Adrenal gland (tissue), 5 donors: ENCODE measurements around the gene SUMO2.

Experiments
- CTCF ChIP-seq, 6 experiments: fragments of 450-650 bp in 4 of 6; fragments of 200-600 bp in 2 of 6; sonication (generic) in 1 of 6; IDR thresholded peaks; 1 replicate in 5 of 6; 2 replicates in 1 of 6; pipeline versions ENCODE4 v1.5.1 to v1.8.0; 2016 to 2021; ENCODE audit warnings: antibody characterized with exemption in 6 of 6, mild to moderate bottlenecking in 2 of 6, moderate library complexity in 1 of 6
- POLR2A ChIP-seq, 2 donors: fragments of 450-650 bp; IDR thresholded peaks; one replicate each; pipeline ENCODE4 v1.6.1; 2017; ENCODE audit warnings: antibody characterized with exemption in 2 of 2, mild to moderate bottlenecking in 2 of 2, moderate library complexity in 1 of 2
- donor health status: DM: no; HTN: no; CAD: no.

GRCh38 chr17:75173526-75173925, 9.2 kb downstream of the SUMO2 start:
- no peak for TF ChIP-seq CTCF (IDR thresholded peaks at IDR 0.05)
- no peak for TF ChIP-seq POLR2A (IDR thresholded peaks at IDR 0.05)
